Measurements from ENCODE around the gene DPF1. TPM values are rescaled to one million over a fixed set of nuclear protein-coding genes. Genes with fewer than 3 reads are reported as not detected.

The DPF1 gene
- total RNA-seq, 1 donor from 2014 or later, result not detected

GRCh38 chr19:38223119-38223523 lies 901 bp downstream of the DPF1 start:
- Histone ChIP-seq H3K27me3 (peaks cover 27% of the 10 kb centered on the region), H3K9me3 (no peaks in the 10 kb centered on the region), H3K36me3 (no peaks in the 10 kb centered on the region), H3K4me3 (no peak overlapping the region), H3K27ac (no peak overlapping the region), H3K4me1 (peaks cover 4 to 5% of the 10 kb centered on the region in 2 donors)
- no peak for DNase-seq (ENCODE audit: low spot score in 2 of 2)
- intact Hi-C loops (cut with DNase I), result no loop called here
- no peak for TF ChIP-seq CTCF (IDR thresholded peaks at IDR 0.05)

GRCh38 chr19:38221919-38222830 lies 1.8 kb downstream of the DPF1 start:
- Histone ChIP-seq H3K27me3 (peaks cover 21% of the 10 kb centered on the region), H3K4me1 (peaks cover 3 to 4% of the 10 kb centered on the region in 2 donors), H3K4me3 (no peak overlapping the region), H3K27ac (no peak overlapping the region), H3K9me3 (no peaks in the 10 kb centered on the region), H3K36me3 (no peaks in the 10 kb centered on the region)
- no peak for TF ChIP-seq CTCF (IDR thresholded peaks at IDR 0.05)
- intact Hi-C loops (cut with DNase I), result no loop called here
- no peak for DNase-seq (ENCODE audit: low spot score in 2 of 2)

- no peak for DNase-seq (ENCODE audit: low spot score in 2 of 2)
- H3K27me3 ChIP-seq, result peaks cover 21% of the 10 kb centered on the region
- no peaks in the 10 kb centered on the region for H3K9me3 ChIP-seq
- peaks cover 3 to 4% of the 10 kb centered on the region in 2 donors for H3K4me1 ChIP-seq
- H3K4me3 ChIP-seq, result no peak overlapping the region
- H3K27ac ChIP-seq, result no peak overlapping the region
- H3K36me3 ChIP-seq, result no peaks in the 10 kb centered on the region
- intact Hi-C loops (cut with DNase I), result no loop called here
- no peak for TF ChIP-seq CTCF (IDR thresholded peaks at IDR 0.05)
Measured at GRCh38 chr19:38221421-38221820, 2.6 kb downstream of the DPF1 start.

GRCh38 chr19:38219221-38219620 lies 4.8 kb downstream of the DPF1 start:
- Histone ChIP-seq H3K4me1 (peaks cover 3% of the 10 kb centered on the region in 2 donors), H3K27me3 (peaks cover 6% of the 10 kb centered on the region), H3K27ac (no peak overlapping the region), H3K36me3 (no peaks in the 10 kb centered on the region), H3K4me3 (no peak overlapping the region), H3K9me3 (no peaks in the 10 kb centered on the region)
- intact Hi-C loops (cut with DNase I), result no loop called here
- TF ChIP-seq CTCF (IDR thresholded peaks at IDR 0.05), result no peak
- DNase-seq (ENCODE audit: low spot score in 2 of 2), result no peak

- H3K9me3 ChIP-seq, result no peaks in the 10 kb centered on the region
- intact Hi-C loops (cut with DNase I), result no loop called here
- H3K27me3 ChIP-seq, result no peaks in the 10 kb centered on the region
- TF ChIP-seq CTCF (IDR thresholded peaks at IDR 0.05), result no peak
- no peak overlapping the region for H3K4me3 ChIP-seq
- DNase-seq (ENCODE audit: low spot score in 2 of 2), result no peak
- no peak overlapping the region for H3K27ac ChIP-seq
- no peaks in the 10 kb centered on the region for H3K36me3 ChIP-seq
- H3K4me1 ChIP-seq, result no peaks in the 10 kb centered on the region
Measured at GRCh38 chr19:38218204-38218603, 5.8 kb downstream of the DPF1 start.

All from ascending aorta (tissue), 2 donors.